ENCODE data around the gene ATF7IP. TPM values are rescaled to one million over a fixed set of nuclear protein-coding genes. Genes with fewer than 3 reads are reported as not detected.

ATF7IP gene
- total RNA-seq, 1 donor from 2014 or later, result 212 TPM

DNA sequence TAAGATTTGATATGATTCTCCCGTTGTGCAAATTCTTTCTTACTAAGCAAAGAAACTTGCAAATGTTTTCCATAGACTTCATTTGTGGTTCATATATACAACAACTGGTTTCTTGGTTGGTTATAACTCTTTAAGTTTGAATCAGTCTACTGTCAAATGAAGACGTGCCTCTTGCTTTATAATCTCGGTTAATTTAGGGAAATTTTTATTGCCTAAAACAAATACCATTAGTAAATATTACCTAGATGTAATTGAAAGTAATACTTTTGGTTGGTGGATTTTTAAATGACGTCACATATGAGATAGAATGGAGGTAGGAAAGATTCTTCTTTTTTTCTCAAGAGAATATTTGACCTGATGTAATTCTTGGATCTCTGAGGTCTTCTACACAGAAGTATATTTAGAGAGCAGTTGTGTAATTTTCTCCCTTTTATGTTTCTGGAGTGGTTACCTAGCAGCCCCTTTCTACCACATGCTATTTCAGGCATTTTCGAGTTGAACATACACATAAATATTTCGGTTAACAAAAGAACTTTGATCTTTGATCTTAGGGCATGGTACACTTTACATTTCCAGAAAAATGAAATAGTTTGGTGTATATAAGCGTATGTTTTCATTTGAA lies 1.7 kb downstream of the ATF7IP start:
- no peak for TF ChIP-seq CTCF (conservative IDR thresholded peaks at IDR 0.05)
- Mint-ChIP-seq H3K27me3 (ENCODE audit: low read depth) (no peaks in the 10 kb centered on the region), H3K36me3 (ENCODE audit: low read depth) (peaks cover 16% of the 10 kb centered on the region)

DNA sequence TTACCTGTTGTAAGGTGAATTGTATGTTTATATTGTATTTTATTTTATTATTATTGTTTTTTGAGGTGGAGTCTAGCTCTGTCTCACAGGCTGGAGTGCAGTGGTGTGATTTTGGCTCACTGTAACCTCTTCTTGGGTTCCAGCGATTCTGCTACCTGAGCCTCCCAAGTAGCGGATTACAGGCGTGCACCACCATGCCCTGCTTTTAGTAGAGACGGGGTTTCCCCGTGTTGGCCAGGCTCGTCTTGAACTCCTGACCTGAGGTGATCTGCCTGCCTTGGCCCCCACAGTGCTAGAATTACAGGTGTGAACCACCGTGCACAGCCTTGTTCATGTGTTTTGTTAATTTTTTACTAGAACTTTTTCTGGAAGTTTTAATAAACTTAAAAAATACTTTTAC lies 3.8 kb downstream of the ATF7IP start:
- no peak for TF ChIP-seq CTCF (conservative IDR thresholded peaks at IDR 0.05)
- H3K36me3 Mint-ChIP-seq (ENCODE audit: low read depth), result peaks cover 20% of the 10 kb centered on the region
- DNase-seq (ENCODE audit: low read depth, low spot score), result no peak
- H3K9me3 Mint-ChIP-seq, result peaks cover 5% of the 10 kb centered on the region
- H3K27me3 Mint-ChIP-seq (ENCODE audit: low read depth), result no peaks in the 10 kb centered on the region
- H3K27ac Mint-ChIP-seq (ENCODE audit: unreplicated experiment), result no peak overlapping the region
- H3K4me3 Mint-ChIP-seq, result peak overlapping the region; percentile 89
- H3K4me1 Mint-ChIP-seq, result peaks cover 65% of the 10 kb centered on the region

More for the DNA sequence above, 1.7 kb downstream of the ATF7IP start:
- no peak for DNase-seq (ENCODE audit: low read depth, low spot score)
- H3K4me3 Mint-ChIP-seq, result peak overlapping the region; percentile 97
- H3K4me1 Mint-ChIP-seq, result peaks cover 46% of the 10 kb centered on the region
- H3K27ac Mint-ChIP-seq (ENCODE audit: unreplicated experiment), result peak overlapping the region; percentile 95
- peaks cover 5% of the 10 kb centered on the region for H3K9me3 Mint-ChIP-seq

- Mint-ChIP-seq H3K4me1 (peaks cover 61% of the 10 kb centered on the region), H3K27me3 (ENCODE audit: low read depth) (no peaks in the 10 kb centered on the region), H3K9me3 (no peaks in the 10 kb centered on the region), H3K27ac (ENCODE audit: unreplicated experiment) (no peak overlapping the region), H3K4me3 (peak overlapping the region; percentile 20), H3K36me3 (ENCODE audit: low read depth) (peaks cover 22% of the 10 kb centered on the region)
- no peak for DNase-seq (ENCODE audit: low read depth, low spot score)
- no peak for TF ChIP-seq CTCF (conservative IDR thresholded peaks at IDR 0.05)
Observed at GRCh38 chr12:14373217-14373616, 7.7 kb downstream of the ATF7IP start.

- Mint-ChIP-seq H3K4me1 (peaks cover 33% of the 10 kb centered on the region), H3K27ac (ENCODE audit: unreplicated experiment) (no peak overlapping the region), H3K27me3 (ENCODE audit: low read depth) (no peaks in the 10 kb centered on the region), H3K4me3 (no peak overlapping the region), H3K9me3 (peaks cover 18% of the 10 kb centered on the region), H3K36me3 (ENCODE audit: low read depth) (peaks cover 44% of the 10 kb centered on the region)
- TF ChIP-seq CTCF (conservative IDR thresholded peaks at IDR 0.05), result no peak
- DNase-seq (ENCODE audit: low read depth, low spot score), result no peak
Observed at GRCh38 chr12:14379508-14379907, 14.0 kb downstream of the ATF7IP start.

GRCh38 chr12:14384783-14385638 lies 19.5 kb downstream of the ATF7IP start:
- H3K4me1 Mint-ChIP-seq, result peaks cover 45% of the 10 kb centered on the region
- peaks cover 43% of the 10 kb centered on the region for H3K36me3 Mint-ChIP-seq (ENCODE audit: low read depth)
- H3K27ac Mint-ChIP-seq (ENCODE audit: unreplicated experiment), result peak overlapping the region; percentile 91
- peaks cover 19% of the 10 kb centered on the region for H3K9me3 Mint-ChIP-seq
- peaks cover 4% of the 10 kb centered on the region for H3K27me3 Mint-ChIP-seq (ENCODE audit: low read depth)
- peak; percentile 70 for DNase-seq (ENCODE audit: low read depth, low spot score)
- H3K4me3 Mint-ChIP-seq, result peak overlapping the region; percentile 84
- TF ChIP-seq CTCF (conservative IDR thresholded peaks at IDR 0.05), result no peak
